Measurements from ENCODE around the gene KLHL24.
"Not testable (repeated sequence)": the region's sequence is repeated elsewhere in the genome, so short reads cannot be mapped to it uniquely, and the experiment has no call there.

KLHL24 gene

DNA sequence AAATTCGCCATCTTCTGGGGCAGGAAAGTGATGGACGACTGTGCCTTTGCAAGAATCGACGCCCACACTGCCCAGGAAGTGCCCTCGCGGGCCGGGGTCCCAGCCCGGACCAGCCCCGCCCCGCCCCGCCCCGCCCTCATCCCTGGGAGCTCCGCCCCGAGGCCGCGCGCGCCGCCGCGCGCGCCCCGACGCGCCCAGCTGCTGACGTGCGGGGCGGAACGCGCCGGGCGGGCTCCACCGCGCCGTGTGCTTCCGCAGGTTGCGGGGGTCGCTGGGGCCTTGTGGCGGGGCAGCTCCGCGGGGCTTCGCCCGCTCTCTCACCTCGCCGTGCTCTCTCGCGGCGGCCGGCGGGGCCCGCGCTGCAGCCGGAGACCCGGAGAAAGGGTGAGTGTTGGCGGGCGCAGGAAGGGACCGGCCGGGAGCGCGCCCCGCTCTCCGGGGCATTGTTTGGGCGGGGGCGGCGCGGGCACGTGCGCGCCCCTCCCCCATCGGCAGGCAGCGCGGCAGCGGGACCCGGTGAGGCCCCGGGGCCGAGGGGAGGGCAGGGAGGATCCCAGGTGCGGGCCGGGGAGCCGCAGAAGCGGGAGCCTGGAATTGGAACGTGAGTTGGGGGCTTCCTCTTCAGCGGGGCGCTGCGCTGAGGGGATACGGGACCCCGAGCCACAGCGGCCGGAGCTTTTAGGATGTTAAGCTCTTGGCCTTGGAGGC is 62.3 kb downstream of the KLHL24 start, which contains the start of gene YEATS2:
Gene YEATS2 (plus strand): TSS at position 188 of the 708 bp plus-strand sequence. CDS start 17,366 bp downstream, outside the sequence.
- DNase-seq: peak; percentile 42 to 87 (median 59)

GRCh38 chr3:183698318-183698751 is 62.9 kb downstream of the KLHL24 start:
- DNase-seq: peak in 4 of 5 experiments; percentile 7 to 51 (median 9)

DNA sequence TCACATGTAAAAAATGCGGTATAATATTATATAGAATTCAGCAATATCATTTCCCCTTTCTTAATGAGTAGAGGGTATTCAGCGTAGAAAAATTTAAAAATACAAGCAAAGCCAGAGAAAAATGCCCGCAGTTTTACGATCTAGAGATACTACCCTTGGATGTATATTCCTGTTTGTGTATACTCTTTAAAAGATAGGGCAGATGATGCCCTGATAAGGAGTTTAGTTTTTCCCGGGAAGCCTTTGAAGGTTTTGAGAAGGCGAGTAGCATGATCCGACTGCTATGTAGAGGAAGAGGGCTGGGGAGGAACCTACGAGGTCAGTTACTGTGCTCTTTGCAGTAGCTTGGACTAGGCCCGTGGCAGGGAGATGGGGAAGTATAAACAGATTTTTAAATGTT is 63.3 kb downstream of the KLHL24 start:
- peak in 1 of 5 experiments; percentile 17 for DNase-seq

- peak in 1 of 5 experiments; percentile 7 for DNase-seq
Measured at GRCh38 chr3:183699238-183699947, 64.0 kb downstream of the KLHL24 start.

GRCh38 chr3:183701744-183702143 is 66.3 kb downstream of the KLHL24 start:
- DNase-seq: no peak

DNA sequence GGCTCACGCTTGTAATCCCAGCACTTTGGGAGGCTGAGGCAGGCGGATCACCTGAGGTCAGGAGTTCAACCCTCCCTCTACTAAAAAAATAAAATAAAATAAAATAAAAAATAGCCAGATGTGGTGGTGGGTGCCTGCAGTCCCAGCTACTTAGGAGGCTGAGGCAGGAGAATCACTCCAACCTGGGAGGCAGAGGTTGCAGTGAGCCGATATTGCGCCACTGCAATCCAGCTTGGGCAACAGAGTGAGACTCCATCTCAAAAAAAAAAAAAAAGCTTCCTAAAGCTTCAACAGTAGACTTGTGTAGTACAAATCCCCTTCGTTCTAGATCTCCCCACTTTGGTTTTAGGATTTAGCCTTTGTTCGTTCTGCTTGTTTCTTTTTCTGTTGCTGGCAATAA is 68.5 kb downstream of the KLHL24 start:
- DNase-seq: not testable (repeated sequence)

DNA sequence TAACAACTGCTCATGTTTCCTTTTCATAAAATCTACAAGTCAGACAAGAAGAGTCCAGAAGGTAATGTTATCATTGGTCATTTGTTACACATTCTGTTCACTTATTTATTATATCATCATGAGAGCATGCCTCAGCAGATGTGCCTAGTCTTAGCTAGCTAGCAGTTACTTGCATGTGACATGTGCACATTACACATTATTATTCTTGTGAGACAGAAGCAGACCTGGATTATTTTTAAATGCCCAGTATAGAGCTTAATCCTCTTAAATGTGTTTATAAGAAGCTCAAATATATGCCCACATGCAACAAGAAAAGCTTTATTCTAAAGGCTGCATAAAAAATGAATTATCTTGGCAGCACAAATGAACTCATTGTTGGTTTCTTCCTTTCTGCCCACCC is 74.8 kb downstream of the KLHL24 start:
- DNase-seq: no peak

- DNase-seq: no peak
Measured at GRCh38 chr3:183711516-183711915, 76.1 kb downstream of the KLHL24 start.

- DNase-seq: no peak
Measured at GRCh38 chr3:183714622-183715021, 79.2 kb downstream of the KLHL24 start.

GRCh38 chr3:183718012-183718411 is 82.6 kb downstream of the KLHL24 start:
- DNase-seq: no peak

DNA sequence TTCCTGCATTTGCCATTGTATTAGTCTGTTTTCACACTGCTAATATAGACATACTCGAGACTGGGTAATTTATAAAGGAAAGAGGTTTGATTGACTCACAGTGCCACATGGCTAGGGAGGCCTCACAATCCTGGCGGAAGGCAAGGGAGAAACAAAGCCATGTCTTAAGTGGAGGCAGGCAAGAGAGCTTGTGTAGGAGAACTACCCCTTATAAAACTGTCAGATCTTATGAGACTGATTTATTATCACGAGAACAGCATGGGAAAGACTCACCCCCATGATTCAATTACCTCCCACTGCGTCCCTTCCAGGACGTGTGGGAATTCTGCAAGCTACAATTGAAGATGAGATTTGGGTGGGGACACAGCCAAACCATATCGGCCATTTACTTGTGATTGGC is 90.0 kb downstream of the KLHL24 start:
- DNase-seq: no peak

DNA sequence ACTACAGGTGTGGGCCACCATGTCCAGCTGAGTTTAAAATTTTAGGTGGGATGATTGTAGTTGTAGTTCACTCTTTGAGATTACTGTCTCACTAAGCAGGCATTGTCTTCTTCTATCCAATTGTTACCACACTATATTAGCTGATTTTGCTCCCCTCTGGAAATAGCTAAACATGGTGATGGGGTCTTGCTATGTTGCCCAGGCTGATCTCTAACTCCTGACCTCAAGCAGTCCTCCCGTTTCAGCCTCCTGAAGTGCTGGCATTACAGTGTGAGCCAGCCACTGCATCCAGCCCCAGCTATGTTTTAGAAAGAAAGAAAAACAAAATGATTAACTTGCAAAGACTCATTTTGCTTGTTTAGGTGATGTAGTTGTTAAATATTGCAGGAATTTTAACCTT is 92.8 kb downstream of the KLHL24 start:
- no peak for DNase-seq

- peak in 1 of 5 experiments; percentile 2 for DNase-seq
Measured at GRCh38 chr3:183730361-183730760, 94.9 kb downstream of the KLHL24 start.

DNA sequence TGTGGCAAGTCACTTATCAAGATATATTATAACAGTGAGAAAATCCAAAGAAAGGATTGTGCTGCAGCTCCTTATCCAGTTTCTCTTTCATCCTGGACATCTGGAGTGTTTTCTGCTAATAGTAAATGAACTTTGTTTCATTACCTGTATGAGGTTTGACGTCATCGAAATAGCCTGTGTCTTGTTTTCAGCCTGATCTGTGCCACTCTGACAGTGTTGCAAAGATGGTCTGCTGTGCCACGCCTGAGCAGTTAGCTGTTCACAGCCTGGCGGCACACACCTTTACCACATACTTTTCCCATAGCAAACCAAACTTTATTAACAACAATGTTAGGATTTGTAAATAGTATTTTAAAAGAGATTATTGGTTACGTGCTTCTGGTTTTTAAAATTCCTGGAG is 96.2 kb downstream of the KLHL24 start:
- DNase-seq: no peak

GRCh38 chr3:183733553-183733952 is 98.1 kb downstream of the KLHL24 start:
- no peak for DNase-seq

Measured in T-helper 2 cell (primary cell).